GM23338 (cell line): ENCODE measurements around the gene HOTAIR. TPM values are rescaled to one million over a fixed set of nuclear protein-coding genes. Genes with fewer than 3 reads are reported as not detected.

Experiments used
- ATAC-seq: fragments of 200-7000 bp; cut with Tn5 transposase; 3 replicates; pipeline ENCODE4 v1.9.1; 2020
- DNase-seq: peaks from one replicate; pipeline ENCODE4 v3.0.0-alpha.2; 2015; ENCODE audit warnings: low spot score
- H2AFZ ChIP-seq: fragments of 200-600 bp; sonication (generic); 2 replicates; pipeline ENCODE4 v1.8.0; 2016; ENCODE audit warnings: antibody characterized with exemption, mild to moderate bottlenecking, moderate library complexity
- H3F3A ChIP-seq: fragments of 200-600 bp; sonication (generic); replicated peaks from 2 replicates; pipeline ENCODE4 v1.8.0; 2017; ENCODE audit warnings: antibody characterized with exemption, mixed run types, low read depth
- H3K27ac ChIP-seq: fragments of 200-600 bp; sonication (generic); 2 replicates; pipeline ENCODE4 v1.6.1; 2016; ENCODE audit warnings: low read depth
- H3K27me3 ChIP-seq: fragments of 200-600 bp; sonication (generic); 2 replicates; pipeline ENCODE4 v1.8.0; 2016; ENCODE audit warnings: mild to moderate bottlenecking, mixed run types, moderate library complexity; ENCODE audit not compliant: insufficient read depth
- H3K36me3 ChIP-seq: fragments of 200-600 bp; sonication (generic); 2 replicates; pipeline ENCODE4 v1.8.0; 2016; ENCODE audit warnings: mild to moderate bottlenecking; ENCODE audit not compliant: insufficient read depth
- H3K4me1 ChIP-seq: fragments of 200-600 bp; sonication (generic); 2 replicates; pipeline ENCODE4 v1.8.0; 2016; ENCODE audit warnings: mild to moderate bottlenecking, moderate library complexity; ENCODE audit not compliant: insufficient read depth
- H3K4me2 ChIP-seq: fragments of 200-600 bp; sonication (generic); 2 replicates; pipeline ENCODE4 v1.7.1; 2017; ENCODE audit warnings: mixed run types
- H3K4me3 ChIP-seq: fragments of 200-600 bp; sonication (generic); 2 replicates; pipeline ENCODE4 v1.6.1; 2016; ENCODE audit warnings: mixed run types
- H3K79me2 ChIP-seq: fragments of 200-600 bp; sonication (generic); replicated peaks from 2 replicates; pipeline ENCODE4 v1.8.0; 2017; ENCODE audit warnings: mild to moderate bottlenecking; ENCODE audit not compliant: insufficient read depth
- H3K9me2 ChIP-seq: fragments of 200-600 bp; sonication (generic); 2 replicates; pipeline ENCODE4 v1.8.0; 2017; ENCODE audit not compliant: insufficient read depth
- H4K20me1 ChIP-seq: fragments of 200-600 bp; sonication (generic); replicated peaks from 2 replicates; pipeline ENCODE4 v1.8.0; 2017; ENCODE audit warnings: mild to moderate bottlenecking; ENCODE audit not compliant: insufficient read depth
- H3K27ac Mint-ChIP-seq: 2 replicates; pipeline ENCODE4 v1.8.0; 2020; ENCODE audit warnings: inconsistent platforms, mild to moderate bottlenecking, moderate library complexity, mixed read lengths
- H3K27me3 Mint-ChIP-seq: 3 replicates; pipeline ENCODE4 v1.8.0; 2022; ENCODE audit warnings: low read depth, mild to moderate bottlenecking, moderate library complexity, mixed read lengths, inconsistent platforms; ENCODE audit not compliant: insufficient read depth, poor library complexity
- H3K36me3 Mint-ChIP-seq: 3 replicates; pipeline ENCODE4 v1.8.0; 2021; ENCODE audit warnings: low read depth, mild to moderate bottlenecking, inconsistent platforms, moderate library complexity, mixed read lengths
- H3K4me1 Mint-ChIP-seq: 3 replicates; pipeline ENCODE4 v1.8.0; 2020; ENCODE audit warnings: mild to moderate bottlenecking, inconsistent platforms, mixed read lengths
- H3K4me3 Mint-ChIP-seq: 3 replicates; pipeline ENCODE4 v1.8.0; 2021; ENCODE audit warnings: moderate library complexity, mild to moderate bottlenecking, inconsistent platforms, mixed read lengths
- H3K9me3 Mint-ChIP-seq: 3 replicates; pipeline ENCODE4 v1.8.0; 2020; ENCODE audit warnings: moderate library complexity, mild to moderate bottlenecking, inconsistent platforms, mixed read lengths
- EZH2 ChIP-seq: fragments of 200-600 bp; sonication (generic); IDR thresholded peaks from one replicate; pipeline ENCODE4 v1.8.0; 2017; ENCODE audit warnings: antibody characterized with exemption, mild to moderate bottlenecking, low read depth; ENCODE audit not compliant: unreplicated experiment
- EZH2phosphoT487 ChIP-seq: fragments of 200-600 bp; sonication (generic); IDR thresholded peaks from one replicate; pipeline ENCODE4 v1.8.1; 2018; ENCODE audit warnings: antibody characterized with exemption; ENCODE audit not compliant: unreplicated experiment
- REST ChIP-seq: IDR thresholded peaks from one replicate; pipeline ENCODE4 v1.6.1; 2018; ENCODE audit warnings: antibody characterized with exemption; ENCODE audit not compliant: unreplicated experiment
- ZNF114 ChIP-seq: fragments of 250-450 bp; sonication (Bioruptor Pico); IDR thresholded peaks from 2 replicates; pipeline ENCODE4 v1.5.0; 2020; ENCODE audit warnings: mild to moderate bottlenecking, moderate library complexity
- polyA plus RNA-seq: library from polyadenylated mRNA; unstranded; fragments of >200 nt; fragmentation: Nextera tagmentation; extraction: Ambion mirVana; gene quantifications from 2 replicates; pipeline ENCODE4 v1.2.1, GENCODE V29; 2016
- total RNA-seq: library from RNA; depleted of rRNA; stranded (reverse); fragments of >200 nt; shearing (Covaris generic); gene quantifications from 2 replicates; pipeline ENCODE4 v1.2.3, GENCODE V29; 2014

The HOTAIR gene
- total and polyA plus RNA-seq, 2 experiments from 2014 or later: not detected

- Mint-ChIP-seq H3K9me3 (peaks cover 6% of the 10 kb centered on the region; the same call in 2 of the 3 replicates), H3K36me3 (no peaks in the 10 kb centered on the region), H3K27ac (no peak overlapping the region), H3K4me3 (peak overlapping the region; percentile 42; the same call in 1 of the 3 replicates), H3K27me3 (peaks cover 97% of the 10 kb centered on the region), H3K4me1 (peaks cover 22% of the 10 kb centered on the region)
- ATAC-seq: no peak
- no peak for DNase-seq
- H3K27me3 ChIP-seq: peaks cover 100% of the 10 kb centered on the region
- peaks cover 50% of the 10 kb centered on the region for H4K20me1 ChIP-seq
- H3K79me2 ChIP-seq: no peaks in the 10 kb centered on the region
- 0 out of 2 replicates have a peak overlapping the region, but pooled peaks have one; percentile 12 for H3K4me3 ChIP-seq
- H3K4me1 ChIP-seq: peaks cover 32% of the 10 kb centered on the region
- peaks cover 29% of the 10 kb centered on the region for H3F3A ChIP-seq
- H2AFZ ChIP-seq: no peak overlapping the region
- H3K36me3 ChIP-seq: no peaks in the 10 kb centered on the region
- peak; percentile 66 for TF ChIP-seq EZH2phosphoT487
- peak; percentile 97 for TF ChIP-seq EZH2
- TF ChIP-seq ZNF114: no peak
- no peaks in the 10 kb centered on the region for H3K9me2 ChIP-seq
- peak overlapping the region; percentile 57; the same call in 1 of the 2 replicates for H3K4me2 ChIP-seq
- no peak overlapping the region for H3K27ac ChIP-seq
Measured at GRCh38 chr12:53937596-53938325, 37.0 kb downstream of the HOTAIR start.

- DNase-seq (no peak), ATAC-seq (no peak)
- Histone ChIP-seq H4K20me1 (peaks cover 51% of the 10 kb centered on the region), H2AFZ (no peak overlapping the region), H3K9me2 (no peaks in the 10 kb centered on the region), H3K4me1 (peaks cover 32% of the 10 kb centered on the region), H3K36me3 (no peaks in the 10 kb centered on the region), H3K4me3 (no peak overlapping the region), H3F3A (peaks cover 29% of the 10 kb centered on the region), H3K79me2 (no peaks in the 10 kb centered on the region), H3K4me2 (no peak overlapping the region), H3K27ac (no peak overlapping the region), H3K27me3 (peaks cover 100% of the 10 kb centered on the region)
- no peak overlapping the region for H3K4me3 Mint-ChIP-seq
- H3K4me1 Mint-ChIP-seq: peaks cover 22% of the 10 kb centered on the region
- no peaks in the 10 kb centered on the region for H3K36me3 Mint-ChIP-seq
- peak; percentile 45 for TF ChIP-seq EZH2phosphoT487
- TF ChIP-seq REST: no peak
- TF ChIP-seq EZH2: peak; percentile 85
- no peak overlapping the region for H3K27ac Mint-ChIP-seq
- H3K27me3 Mint-ChIP-seq: peaks cover 97% of the 10 kb centered on the region
- H3K9me3 Mint-ChIP-seq: peaks cover 6% of the 10 kb centered on the region; the same call in 2 of the 3 replicates
Measured at GRCh38 chr12:53937099-53937498, 37.7 kb downstream of the HOTAIR start.
